GM18517 (cell line): Measurements from ENCODE around the gene ARMC8.

Experiments used
- ATAC-seq: cut with Tn5 transposase; IDR thresholded peaks from one replicate; pipeline ENCODE4 v1.9.1; 2021; ENCODE audit warnings: mild to moderate bottlenecking, moderate library complexity; ENCODE audit not compliant: unreplicated experiment

ARMC8 gene

GRCh38 chr3:138197058-138197457 lies 10.0 kb downstream of the ARMC8 start:
- ATAC-seq: no peak

GRCh38 chr3:138197524-138197923 lies 10.4 kb downstream of the ARMC8 start:
- no peak for ATAC-seq

GRCh38 chr3:138199851-138200250 lies 12.8 kb downstream of the ARMC8 start:
- no peak for ATAC-seq

GRCh38 chr3:138200424-138200823 lies 13.3 kb downstream of the ARMC8 start:
- no peak for ATAC-seq

GRCh38 chr3:138202945-138203701 lies 16.0 kb downstream of the ARMC8 start:
- no peak for ATAC-seq

GRCh38 chr3:138203938-138204337 lies 16.8 kb downstream of the ARMC8 start:
- ATAC-seq: no peak

GRCh38 chr3:138205527-138205926 lies 18.4 kb downstream of the ARMC8 start:
- no peak for ATAC-seq

- ATAC-seq: no peak
Measured at GRCh38 chr3:138206196-138206595, 19.1 kb downstream of the ARMC8 start.

GRCh38 chr3:138210528-138210927 lies 23.4 kb downstream of the ARMC8 start:
- ATAC-seq: no peak

- ATAC-seq: no peak
Measured at GRCh38 chr3:138213398-138214085, 26.4 kb downstream of the ARMC8 start.

- ATAC-seq: no peak
Measured at GRCh38 chr3:138219255-138219654, 32.2 kb downstream of the ARMC8 start.

- ATAC-seq: no peak
Measured at GRCh38 chr3:138220242-138220641, 33.1 kb downstream of the ARMC8 start.

GRCh38 chr3:138220788-138221187 lies 33.7 kb downstream of the ARMC8 start:
- no peak for ATAC-seq

GRCh38 chr3:138222131-138222941 lies 35.2 kb downstream of the ARMC8 start:
- ATAC-seq: no peak

GRCh38 chr3:138222942-138223287 lies 35.8 kb downstream of the ARMC8 start:
- ATAC-seq: no peak

GRCh38 chr3:138227650-138228049 lies 40.5 kb downstream of the ARMC8 start:
- ATAC-seq: no peak

- no peak for ATAC-seq
Measured at GRCh38 chr3:138230525-138230924, 43.4 kb downstream of the ARMC8 start.

- no peak for ATAC-seq
Measured at GRCh38 chr3:138232705-138233364, 45.7 kb downstream of the ARMC8 start.

- ATAC-seq: no peak
Measured at GRCh38 chr3:138234401-138235179, 47.5 kb downstream of the ARMC8 start.

- ATAC-seq: no peak
Measured at GRCh38 chr3:138238711-138239110, 51.6 kb downstream of the ARMC8 start.
